ENCODE results near the gene DBX1. TPM values are rescaled to one million over a fixed set of nuclear protein-coding genes. Genes with fewer than 3 reads are reported as not detected.

The DBX1 gene
- total RNA-seq, 2 donors from 2014 or later = not detected

DNA sequence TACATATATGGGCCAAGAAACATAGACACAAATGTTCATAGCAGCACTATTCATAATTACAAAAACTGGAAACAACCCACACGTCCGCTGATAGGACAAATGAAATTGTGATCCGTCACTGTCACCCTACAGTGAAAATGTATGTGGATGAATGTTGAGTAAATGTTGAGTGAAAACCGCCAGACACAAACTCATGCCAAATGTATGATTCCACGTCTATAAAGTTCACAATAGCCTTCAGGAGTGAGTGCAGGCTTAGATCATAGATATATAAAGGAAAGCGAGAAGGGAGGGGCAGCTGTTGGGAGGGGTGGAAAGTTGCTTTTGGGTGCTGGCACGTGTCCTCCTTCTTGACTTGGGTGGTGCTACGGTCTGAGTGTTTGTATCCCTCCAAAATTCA lies 33.6 kb downstream of the DBX1 start:
- DNase-seq (no peak), ATAC-seq (replicated peaks in 1 of 2) (no peak)
- Mint-ChIP-seq H3K4me1 (ENCODE audit: low read depth) (peaks cover 4% of the 10 kb centered on the region), H3K4me3 (no peak overlapping the region), H3K27me3 (ENCODE audit: low read depth) (peaks cover 5% of the 10 kb centered on the region), H3K9me3 (no peaks in the 10 kb centered on the region), H3K36me3 (ENCODE audit: insufficient read depth in 2 of 2) (no peaks in the 10 kb centered on the region), H3K27ac (no peak overlapping the region)

DNA sequence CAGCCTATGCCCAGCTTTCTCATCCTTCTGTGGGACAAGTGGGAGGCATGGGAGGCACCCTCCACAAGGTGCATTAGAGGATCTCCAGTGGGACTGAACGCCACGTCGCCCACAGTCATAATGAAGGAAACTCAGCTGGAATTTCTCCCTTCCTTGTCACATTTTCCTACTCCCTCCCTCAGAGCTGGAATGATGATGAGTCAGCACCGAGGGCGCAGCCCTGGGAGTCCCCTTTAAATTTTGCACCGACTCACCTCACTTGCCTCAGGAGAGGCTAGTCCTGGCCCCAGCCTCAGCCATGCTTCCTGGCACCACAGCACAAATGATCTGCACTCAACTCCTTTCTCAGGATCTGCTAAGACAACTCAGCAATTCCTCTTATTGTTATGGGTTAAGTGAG lies 34.3 kb downstream of the DBX1 start:
- Mint-ChIP-seq H3K27me3 (ENCODE audit: low read depth) (peaks cover 10% of the 10 kb centered on the region), H3K4me1 (ENCODE audit: low read depth) (no peaks in the 10 kb centered on the region), H3K27ac (no peak overlapping the region), H3K36me3 (ENCODE audit: insufficient read depth in 2 of 2) (no peaks in the 10 kb centered on the region), H3K9me3 (no peaks in the 10 kb centered on the region), H3K4me3 (no peak overlapping the region)
- ATAC-seq (replicated peaks in 1 of 2) (no peak), DNase-seq (no peak)

DNA sequence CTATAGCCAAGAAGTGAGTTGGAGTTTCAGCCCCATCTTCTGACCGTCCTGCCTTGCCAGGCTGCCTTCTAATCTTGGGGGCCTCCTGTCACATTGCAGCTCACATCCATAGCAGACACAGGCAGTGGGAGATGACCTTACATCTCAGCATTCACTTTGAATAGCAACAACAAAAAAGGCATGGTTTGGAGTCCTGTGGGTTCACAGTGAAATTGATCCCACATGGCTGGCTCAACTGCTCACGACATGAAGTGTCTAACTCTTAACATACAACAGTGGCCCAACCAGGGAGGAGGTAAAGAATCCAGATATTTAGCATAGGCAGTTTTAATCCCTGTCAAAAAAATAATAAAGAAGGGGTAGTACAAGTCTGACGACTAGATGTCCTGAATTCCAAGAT lies 38.1 kb downstream of the DBX1 start:
- ATAC-seq (replicated peaks in 1 of 2) (no peak), DNase-seq (no peak)
- Mint-ChIP-seq H3K27me3 (ENCODE audit: low read depth) (peaks cover 17% of the 10 kb centered on the region), H3K9me3 (no peaks in the 10 kb centered on the region), H3K36me3 (ENCODE audit: insufficient read depth in 2 of 2) (no peaks in the 10 kb centered on the region), H3K4me3 (no peak overlapping the region), H3K4me1 (ENCODE audit: low read depth) (no peaks in the 10 kb centered on the region), H3K27ac (no peak overlapping the region)

DNA sequence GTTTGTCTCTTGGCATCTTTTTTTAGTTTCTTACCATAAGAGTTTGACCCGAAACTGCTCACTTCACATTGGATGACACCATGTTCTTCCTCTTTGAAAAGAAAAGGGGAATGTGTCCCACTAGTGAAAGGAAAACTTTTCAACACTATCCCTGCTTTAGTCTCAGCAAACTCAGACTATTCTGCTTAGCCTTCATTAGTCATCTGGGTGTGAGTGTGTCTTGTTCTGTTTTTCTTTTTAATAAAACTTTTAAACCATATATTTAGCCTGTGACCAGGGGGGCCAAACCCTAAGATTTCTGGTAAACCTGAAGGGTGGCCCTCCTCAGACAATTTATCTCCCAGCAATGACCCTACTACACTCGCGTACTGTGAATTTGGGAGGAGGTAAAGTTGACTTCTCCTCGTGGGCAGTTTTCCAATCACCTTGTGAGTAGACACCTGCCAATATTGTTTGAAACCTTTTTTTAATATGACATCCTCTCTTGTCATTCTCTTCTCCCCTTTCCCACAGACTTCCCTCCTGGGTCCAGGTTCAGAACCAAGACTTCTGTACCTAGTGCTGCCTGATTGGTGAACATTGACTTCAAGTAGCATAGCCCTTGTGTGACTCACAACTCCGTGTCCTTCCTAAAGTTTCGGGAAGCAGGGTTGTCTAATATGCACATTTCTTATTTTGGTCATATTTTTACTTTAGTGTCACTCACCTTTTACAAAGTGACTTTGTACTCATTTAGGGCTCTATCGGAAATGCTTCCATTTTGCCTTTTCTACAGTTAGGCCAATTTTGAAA lies 39.9 kb downstream of the DBX1 start:
- no peaks in the 10 kb centered on the region for H3K36me3 Mint-ChIP-seq (ENCODE audit: insufficient read depth in 2 of 2)
- DNase-seq = no peak
- no peaks in the 10 kb centered on the region for H3K4me1 Mint-ChIP-seq (ENCODE audit: low read depth)
- peaks cover 17% of the 10 kb centered on the region for H3K27me3 Mint-ChIP-seq (ENCODE audit: low read depth)
- H3K4me3 Mint-ChIP-seq = no peak overlapping the region
- no peaks in the 10 kb centered on the region for H3K9me3 Mint-ChIP-seq
- ATAC-seq (replicated peaks in 1 of 2) = no peak
- H3K27ac Mint-ChIP-seq = no peak overlapping the region

DNA sequence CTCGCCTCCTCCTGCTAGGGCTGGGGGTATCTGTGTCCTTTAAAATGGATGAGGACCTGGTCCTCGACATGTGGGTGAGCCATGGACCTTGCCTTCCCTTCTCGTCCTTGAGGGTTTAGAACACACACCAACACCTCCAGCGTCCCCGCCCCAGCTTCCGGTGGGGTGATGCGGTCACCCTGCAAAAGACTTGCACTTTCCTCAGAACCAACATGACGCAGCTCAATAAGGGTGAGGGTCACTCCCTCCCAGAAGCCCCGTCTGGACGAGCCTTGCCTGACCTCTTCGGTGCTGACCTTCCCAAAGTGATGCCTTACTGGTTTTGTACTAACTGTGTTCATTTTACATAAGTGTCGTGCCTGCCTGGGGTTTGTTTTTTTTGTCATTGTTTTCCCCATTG lies 41.0 kb downstream of the DBX1 start:
- Mint-ChIP-seq H3K36me3 (ENCODE audit: insufficient read depth in 2 of 2) (no peaks in the 10 kb centered on the region), H3K27me3 (ENCODE audit: low read depth) (peaks cover 17% of the 10 kb centered on the region), H3K9me3 (no peaks in the 10 kb centered on the region), H3K4me3 (no peak overlapping the region), H3K4me1 (ENCODE audit: low read depth) (no peaks in the 10 kb centered on the region), H3K27ac (no peak overlapping the region)
- ATAC-seq (replicated peaks in 1 of 2) = no peak
- DNase-seq = no peak

DNA sequence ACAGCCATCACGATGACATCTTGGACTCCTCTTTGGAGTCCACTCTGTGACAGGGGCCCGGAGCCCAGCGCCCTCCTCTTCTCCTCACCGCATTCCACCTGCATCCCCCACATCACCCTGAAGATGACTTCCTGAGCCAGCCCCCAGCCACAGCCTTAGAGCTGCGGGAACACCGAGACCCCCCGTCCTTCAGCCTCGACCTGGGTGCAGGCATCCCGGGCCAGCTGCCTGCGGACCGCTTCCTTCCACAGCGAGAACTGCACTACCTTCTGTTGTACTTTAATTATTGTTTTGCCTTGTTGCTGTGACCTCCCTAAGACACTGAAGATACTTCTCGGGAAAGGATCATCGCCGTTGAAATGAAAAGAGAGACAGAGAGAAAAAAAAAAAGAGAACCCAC lies 42.1 kb downstream of the DBX1 start:
- no peak for ATAC-seq (replicated peaks in 1 of 2)
- Mint-ChIP-seq H3K27me3 (ENCODE audit: low read depth) (peaks cover 17% of the 10 kb centered on the region), H3K9me3 (no peaks in the 10 kb centered on the region), H3K4me1 (ENCODE audit: low read depth) (no peaks in the 10 kb centered on the region), H3K36me3 (ENCODE audit: insufficient read depth in 2 of 2) (no peaks in the 10 kb centered on the region), H3K4me3 (no peak overlapping the region), H3K27ac (no peak overlapping the region)
- DNase-seq = no peak

DNA sequence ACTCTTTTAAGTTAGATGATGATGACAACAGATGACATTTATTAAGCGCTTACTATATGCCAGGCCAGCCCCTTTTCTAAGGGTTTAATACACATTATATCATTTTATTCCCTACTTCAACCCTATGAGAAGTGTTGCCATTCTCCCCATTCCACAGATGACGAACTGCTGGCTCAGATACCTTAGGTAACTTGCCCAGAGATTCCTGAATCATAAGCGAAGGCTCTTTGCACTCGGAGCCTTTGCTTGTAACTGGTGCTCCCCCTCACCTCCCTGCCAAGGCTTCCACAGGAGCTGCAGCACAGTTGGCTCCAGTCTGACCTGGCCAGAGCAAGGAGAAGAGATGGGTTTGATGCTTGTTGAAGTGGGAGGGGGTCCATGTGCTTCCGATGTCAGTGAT lies 43.0 kb downstream of the DBX1 start:
- Mint-ChIP-seq H3K27me3 (ENCODE audit: low read depth) (peaks cover 19% of the 10 kb centered on the region), H3K4me3 (no peak overlapping the region), H3K9me3 (no peaks in the 10 kb centered on the region), H3K4me1 (ENCODE audit: low read depth) (peaks cover 4% of the 10 kb centered on the region), H3K27ac (no peak overlapping the region), H3K36me3 (ENCODE audit: insufficient read depth in 2 of 2) (no peaks in the 10 kb centered on the region)
- no peak for DNase-seq
- ATAC-seq (replicated peaks in 1 of 2) = no peak

DNA sequence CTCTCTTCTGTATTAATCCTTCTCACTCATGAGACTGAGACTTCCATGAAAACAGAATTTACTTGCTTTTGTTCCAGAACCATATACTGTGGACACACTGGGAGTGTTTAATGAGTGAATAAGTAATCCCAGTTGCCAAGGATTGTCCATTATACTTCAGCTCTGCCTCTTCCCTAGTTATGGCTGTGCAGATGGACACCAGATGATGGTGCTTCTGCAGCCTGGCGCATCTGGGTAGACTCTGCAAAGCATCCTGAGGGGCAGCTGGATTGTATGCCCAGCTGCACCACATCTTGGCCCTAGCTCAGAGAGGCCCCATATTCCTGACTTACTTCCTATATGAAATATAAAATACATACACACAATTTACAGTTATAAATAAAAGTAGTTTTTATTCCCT lies 43.5 kb downstream of the DBX1 start:
- Mint-ChIP-seq H3K4me3 (no peak overlapping the region), H3K27me3 (ENCODE audit: low read depth) (peaks cover 23% of the 10 kb centered on the region), H3K9me3 (no peaks in the 10 kb centered on the region), H3K36me3 (ENCODE audit: insufficient read depth in 2 of 2) (no peaks in the 10 kb centered on the region), H3K27ac (no peak overlapping the region), H3K4me1 (ENCODE audit: low read depth) (peaks cover 7% of the 10 kb centered on the region)
- DNase-seq = no peak
- no peak for ATAC-seq (replicated peaks in 1 of 2)

DNA sequence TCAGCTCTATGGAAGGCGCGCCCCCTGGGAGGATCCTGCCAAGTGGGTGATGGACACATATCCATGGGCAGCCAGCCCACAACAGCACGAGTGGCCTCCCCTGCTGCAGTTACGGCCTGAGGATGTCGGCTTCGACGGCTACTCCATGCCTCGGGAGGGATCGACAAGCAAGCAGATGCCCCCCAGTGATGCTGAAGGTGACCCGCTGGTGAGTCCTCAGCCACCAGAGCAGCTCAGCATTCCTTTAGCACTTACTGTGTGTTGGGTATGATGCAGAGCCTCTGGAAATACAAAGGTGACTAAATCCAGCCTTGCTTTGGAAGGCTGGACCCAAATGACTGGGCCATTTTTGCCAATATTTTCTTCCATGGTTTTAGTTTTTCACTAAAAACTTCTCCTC lies 45.7 kb downstream of the DBX1 start:
- Mint-ChIP-seq H3K9me3 (no peaks in the 10 kb centered on the region), H3K4me1 (ENCODE audit: low read depth) (peaks cover 7% of the 10 kb centered on the region), H3K36me3 (ENCODE audit: insufficient read depth in 2 of 2) (no peaks in the 10 kb centered on the region), H3K27ac (no peak overlapping the region), H3K27me3 (ENCODE audit: low read depth) (peaks cover 15% of the 10 kb centered on the region), H3K4me3 (no peak overlapping the region)
- no peak for DNase-seq
- ATAC-seq (replicated peaks in 1 of 2) = no peak

DNA sequence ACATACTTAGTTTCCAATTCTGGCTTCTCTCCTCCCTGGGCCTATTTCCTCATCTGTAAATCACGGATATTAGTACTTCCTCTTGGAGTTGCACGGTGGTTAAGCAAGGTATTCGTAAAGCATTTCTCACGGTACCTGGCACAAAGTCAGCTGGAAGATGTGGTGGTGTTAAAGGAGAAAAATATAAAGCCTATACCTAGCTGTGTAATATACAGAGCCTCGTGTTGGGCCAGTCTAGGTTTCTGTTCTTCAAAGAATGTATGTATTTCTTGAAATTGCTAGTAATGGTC lies 47.2 kb downstream of the DBX1 start:
- Mint-ChIP-seq H3K4me3 (no peak overlapping the region), H3K4me1 (ENCODE audit: low read depth) (peaks cover 7% of the 10 kb centered on the region), H3K27ac (no peak overlapping the region), H3K9me3 (no peaks in the 10 kb centered on the region), H3K27me3 (ENCODE audit: low read depth) (peaks cover 15% of the 10 kb centered on the region), H3K36me3 (ENCODE audit: insufficient read depth in 2 of 2) (no peaks in the 10 kb centered on the region)
- DNase-seq = no peak
- no peak for ATAC-seq (replicated peaks in 1 of 2)

DNA sequence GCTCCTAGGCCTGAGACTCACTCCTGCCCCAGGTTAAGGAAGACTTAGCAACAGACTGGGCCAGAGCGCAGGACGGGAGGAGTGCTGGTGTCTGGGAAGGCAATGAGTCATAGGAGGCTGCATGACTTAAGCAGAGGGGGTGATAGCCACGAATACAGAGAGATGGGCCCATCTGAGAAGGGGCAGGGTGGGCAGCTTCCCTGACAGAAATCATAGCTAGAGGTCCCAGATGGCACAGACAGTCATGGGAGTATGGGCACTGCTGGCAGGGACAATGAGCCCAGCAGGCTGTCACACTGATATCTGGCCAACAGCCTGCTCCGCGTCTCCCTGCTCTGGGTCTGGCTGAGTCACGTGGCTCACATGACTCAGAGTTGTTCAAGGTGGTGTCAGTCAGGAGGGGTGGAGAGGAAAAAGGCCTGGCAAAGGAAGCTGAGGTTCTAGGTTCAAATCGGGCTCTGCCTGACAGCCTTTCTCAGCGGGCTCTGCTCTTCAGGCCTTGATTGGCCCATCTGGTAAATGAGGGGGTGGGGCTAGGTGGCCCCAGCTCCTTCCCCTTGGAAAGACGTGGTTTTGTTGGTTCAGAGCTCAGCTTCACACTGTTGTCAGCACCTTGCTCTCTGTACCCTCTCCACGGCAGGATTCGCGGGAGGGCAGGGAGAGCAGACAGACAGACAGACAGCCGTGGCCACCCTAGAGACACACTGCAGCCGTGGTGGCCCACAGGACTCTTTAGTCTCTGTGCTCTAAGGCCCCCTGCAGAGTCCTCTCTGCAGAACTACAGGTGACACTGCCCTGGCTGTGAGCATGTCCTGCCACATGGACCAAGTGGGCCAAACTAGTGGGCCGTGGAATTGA lies 47.8 kb downstream of the DBX1 start:
- Mint-ChIP-seq H3K9me3 (no peaks in the 10 kb centered on the region), H3K4me1 (ENCODE audit: low read depth) (peaks cover 7% of the 10 kb centered on the region), H3K27ac (no peak overlapping the region), H3K27me3 (ENCODE audit: low read depth) (peaks cover 15% of the 10 kb centered on the region), H3K4me3 (no peak overlapping the region), H3K36me3 (ENCODE audit: insufficient read depth in 2 of 2) (no peaks in the 10 kb centered on the region)
- peak; percentile 64 to 75 for ATAC-seq (replicated peaks in 1 of 2)
- DNase-seq = peak in 1 of 2 donors; percentile 9

DNA sequence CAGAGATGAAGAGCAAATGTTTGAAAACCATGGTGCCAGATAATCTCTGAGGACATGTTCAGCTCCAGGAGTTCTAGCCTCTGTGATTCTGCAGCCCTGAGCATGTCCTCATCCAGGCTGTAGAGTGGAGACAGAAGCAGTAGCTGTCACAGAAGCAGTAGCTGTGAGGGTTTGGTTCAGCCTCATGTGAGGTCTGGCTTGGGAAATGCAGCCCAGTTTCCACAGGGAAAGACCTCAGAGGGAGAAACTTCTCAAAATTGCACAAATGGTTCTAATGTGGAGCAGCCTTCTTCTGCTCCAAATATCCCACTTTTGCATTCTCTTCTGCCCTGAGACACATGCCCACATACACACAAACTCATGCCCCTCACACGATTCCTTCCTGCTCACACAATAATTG lies 48.4 kb downstream of the DBX1 start:
- Mint-ChIP-seq H3K4me3 (no peak overlapping the region), H3K36me3 (ENCODE audit: insufficient read depth in 2 of 2) (no peaks in the 10 kb centered on the region), H3K4me1 (ENCODE audit: low read depth) (peaks cover 7% of the 10 kb centered on the region), H3K9me3 (no peaks in the 10 kb centered on the region), H3K27me3 (ENCODE audit: low read depth) (peaks cover 15% of the 10 kb centered on the region), H3K27ac (no peak overlapping the region)
- DNase-seq = no peak
- no peak for ATAC-seq (replicated peaks in 1 of 2)

DNA sequence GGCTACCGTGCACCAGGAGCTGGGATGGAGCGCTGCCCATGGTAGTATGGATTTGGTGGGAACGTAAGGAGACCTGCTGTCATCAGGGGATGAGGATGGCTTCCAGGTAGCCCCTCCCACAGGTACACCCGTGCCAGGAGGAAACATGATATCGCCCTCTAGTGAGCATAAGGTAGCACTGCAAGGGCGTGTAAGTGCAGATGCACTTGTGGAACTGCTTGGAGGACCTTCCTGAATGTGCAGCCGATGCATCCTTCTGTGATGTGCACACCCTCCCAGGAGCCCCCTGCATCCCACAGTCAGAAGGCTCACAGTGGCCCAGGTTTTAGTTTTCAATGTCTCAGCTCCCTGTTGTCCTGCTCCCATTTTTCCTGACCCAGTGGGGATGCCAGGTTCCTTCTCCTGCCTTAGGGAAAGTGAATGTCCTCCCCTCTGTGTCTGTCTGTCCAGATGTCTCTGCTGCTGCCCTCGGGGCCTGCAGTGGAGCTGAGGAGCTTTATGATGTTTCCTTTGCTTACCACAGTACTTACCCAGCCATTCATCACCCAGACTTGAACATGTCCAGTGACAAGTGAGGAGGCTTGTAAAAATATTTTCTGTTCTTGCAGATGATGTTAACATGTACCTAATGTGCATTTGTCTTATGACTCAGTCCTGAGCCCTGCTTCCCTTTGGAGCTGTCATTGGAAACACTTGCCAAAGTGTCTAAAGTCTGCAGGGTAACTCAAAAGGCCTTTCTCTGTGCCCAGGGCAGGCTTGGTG lies 49.2 kb downstream of the DBX1 start:
- DNase-seq (peak; percentile 60 to 63), ATAC-seq (replicated peaks in 1 of 2) (peak; percentile 78 to 80)
- peaks cover 15% of the 10 kb centered on the region for H3K27me3 Mint-ChIP-seq (ENCODE audit: low read depth)
- H3K27ac Mint-ChIP-seq = no peak overlapping the region
- H3K4me1 Mint-ChIP-seq (ENCODE audit: low read depth) = peaks cover 7% of the 10 kb centered on the region
- H3K4me3 Mint-ChIP-seq = no peak overlapping the region
- no peaks in the 10 kb centered on the region for H3K9me3 Mint-ChIP-seq
- H3K36me3 Mint-ChIP-seq (ENCODE audit: insufficient read depth in 2 of 2) = no peaks in the 10 kb centered on the region

Data from activated T-cell treated with anti-CD3 and anti-CD28 coated beads, Interleukin-2, amount 50 U/mL, for 72 hours (primary cell).